Central memory CD8-positive, alpha-beta T cell (primary cell): Measurements from ENCODE around the gene PAQR7.

ENCODE experiments used
- ATAC-seq: fragments of 150-1000 bp; cut with Tn5 transposase; replicated peaks from 2 replicates; pipeline ENCODE4 v1.10.0; 2022; ENCODE audit warnings: mild to moderate bottlenecking, moderate FRiP score, moderate number of reproducible peaks; ENCODE audit not compliant: poor library complexity, severe bottlenecking; ENCODE audit errors: extremely low read depth
- DNase-seq, 2 donors: peaks; one replicate each; pipeline ENCODE4 v3.0.0; 2021; ENCODE audit warnings: low spot score in 2 of 2
- H3K27ac Mint-ChIP-seq: one replicate; pipeline ENCODE4 v1.8.0; 2022; ENCODE audit warnings: low read depth, mild to moderate bottlenecking, moderate library complexity, mixed read lengths
- H3K27me3 Mint-ChIP-seq: one replicate; pipeline ENCODE4 v1.8.0; 2022; ENCODE audit warnings: mixed read lengths
- H3K36me3 Mint-ChIP-seq: one replicate; pipeline ENCODE4 v1.8.0; 2022; ENCODE audit warnings: mild to moderate bottlenecking, moderate library complexity, mixed read lengths; ENCODE audit not compliant: insufficient read depth
- H3K4me1 Mint-ChIP-seq: one replicate; pipeline ENCODE4 v1.8.0; 2022; ENCODE audit warnings: mixed read lengths
- H3K4me3 Mint-ChIP-seq: one replicate; pipeline ENCODE4 v1.8.0; 2022; ENCODE audit warnings: mild to moderate bottlenecking, moderate library complexity, mixed read lengths
- H3K9me3 Mint-ChIP-seq: one replicate; pipeline ENCODE4 v1.8.0; 2022; ENCODE audit warnings: mixed read lengths

PAQR7 gene

GRCh38 chr1:25876693-25877077, 1.2 kb upstream of the PAQR7 start:
- Mint-ChIP-seq H3K36me3 (peaks cover 4% of the 10 kb centered on the region), H3K4me1 (peaks cover 14% of the 10 kb centered on the region), H3K9me3 (no peaks in the 10 kb centered on the region), H3K27ac (peak overlapping the region; percentile 30), H3K4me3 (no peak overlapping the region), H3K27me3 (no peaks in the 10 kb centered on the region)
- DNase-seq (no peak), ATAC-seq (no peak)

DNA sequence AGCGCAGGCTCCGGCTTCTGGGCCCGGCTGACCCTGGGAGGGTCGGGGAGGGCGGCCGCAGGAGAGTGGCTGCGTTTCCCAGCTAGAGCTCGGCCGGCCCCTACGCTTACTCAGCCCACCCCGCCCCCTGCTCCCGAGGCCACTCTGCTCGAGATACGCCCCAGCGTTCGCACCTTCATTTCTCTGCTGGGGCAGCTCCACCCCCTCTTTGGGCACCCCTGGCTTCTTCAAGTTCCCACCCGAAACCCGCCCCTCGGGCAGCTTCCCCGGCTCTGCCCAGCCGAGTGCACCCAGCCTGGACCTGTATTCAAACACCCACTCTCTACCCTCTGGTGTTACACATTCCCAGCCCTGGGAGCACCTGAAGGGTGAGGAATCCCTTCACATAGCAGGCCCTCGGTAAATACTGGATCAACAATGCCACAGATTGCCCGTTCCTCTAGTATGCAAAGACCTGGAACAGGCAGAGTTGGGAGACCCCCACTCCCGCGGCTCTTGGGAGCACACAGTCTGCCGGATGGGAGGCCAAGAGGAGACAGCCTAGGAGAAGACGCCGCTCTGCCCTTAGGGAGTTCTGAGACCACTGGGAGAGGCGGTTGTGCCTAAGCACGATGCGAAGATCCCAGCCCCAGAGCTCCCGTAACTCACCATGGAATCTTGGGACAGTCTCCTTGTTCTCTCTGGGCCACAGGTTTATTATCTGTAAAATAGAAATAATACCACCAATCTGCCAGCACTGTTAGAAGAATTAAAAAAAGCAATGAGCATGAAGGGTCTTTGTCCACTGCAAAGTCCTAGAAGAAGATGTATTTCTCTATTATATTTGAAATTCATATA, 566 bp upstream of the PAQR7 start:
- Mint-ChIP-seq H3K27ac (peak overlapping the region; percentile 30), H3K4me3 (peak overlapping the region; percentile 73), H3K27me3 (no peaks in the 10 kb centered on the region), H3K4me1 (peaks cover 14% of the 10 kb centered on the region), H3K36me3 (peaks cover 4% of the 10 kb centered on the region), H3K9me3 (no peaks in the 10 kb centered on the region)
- peak; percentile 39 for ATAC-seq
- DNase-seq: no peak

DNA sequence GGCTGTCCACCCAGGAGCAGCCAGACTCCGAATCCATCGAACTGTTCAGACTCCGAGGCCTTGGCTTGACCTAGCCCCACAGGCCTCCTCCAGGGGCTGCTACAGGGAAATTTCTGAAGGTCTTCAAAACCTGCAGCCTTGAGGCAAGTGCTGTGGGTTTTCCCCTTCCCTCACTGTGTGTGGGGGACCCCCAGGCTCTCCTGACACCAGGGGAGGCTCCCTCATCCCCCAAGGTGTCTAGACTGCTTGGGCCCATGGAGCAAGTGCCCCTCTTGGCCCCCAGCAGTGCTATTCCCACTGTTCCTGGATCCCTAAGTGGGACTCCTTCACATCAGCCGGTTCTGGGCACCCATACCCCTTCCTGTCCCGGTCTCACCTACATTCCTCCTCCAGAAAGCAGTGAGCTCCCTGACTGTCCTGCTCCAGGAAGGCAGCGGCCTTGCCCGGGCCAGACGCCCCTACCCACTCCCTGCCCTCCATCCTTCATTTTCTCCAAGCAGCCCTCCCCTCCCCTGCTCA, 814 bp downstream of the PAQR7 start:
- peak; percentile 11 for ATAC-seq
- DNase-seq: no peak
- Mint-ChIP-seq H3K9me3 (no peaks in the 10 kb centered on the region), H3K27me3 (no peaks in the 10 kb centered on the region), H3K36me3 (peaks cover 4% of the 10 kb centered on the region), H3K4me3 (peak overlapping the region; percentile 73), H3K4me1 (peaks cover 14% of the 10 kb centered on the region), H3K27ac (no peak overlapping the region)

DNA sequence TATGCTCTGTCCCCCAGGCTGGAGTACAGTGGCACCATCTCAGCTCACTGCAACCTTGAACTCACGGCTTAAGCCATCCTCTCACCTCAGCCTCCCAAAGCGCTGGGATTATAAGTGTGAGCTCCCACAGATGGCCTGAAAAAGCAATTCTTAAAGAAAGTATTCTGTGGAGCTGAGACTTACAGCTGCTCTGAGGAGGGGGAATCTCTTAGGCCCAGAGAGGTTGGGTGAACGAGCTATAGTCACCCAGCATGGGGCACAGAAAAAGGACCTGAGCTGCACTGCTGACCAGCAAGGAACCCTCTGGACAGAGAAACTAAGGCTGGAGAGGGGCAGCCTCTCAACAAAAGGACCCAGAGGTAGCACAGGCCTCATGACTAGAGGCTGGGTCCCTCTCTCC, 1.3 kb downstream of the PAQR7 start:
- Mint-ChIP-seq H3K4me3 (no peak overlapping the region), H3K4me1 (peaks cover 14% of the 10 kb centered on the region), H3K36me3 (peaks cover 4% of the 10 kb centered on the region), H3K27ac (no peak overlapping the region), H3K9me3 (no peaks in the 10 kb centered on the region), H3K27me3 (no peaks in the 10 kb centered on the region)
- DNase-seq: no peak
- no peak for ATAC-seq

DNA sequence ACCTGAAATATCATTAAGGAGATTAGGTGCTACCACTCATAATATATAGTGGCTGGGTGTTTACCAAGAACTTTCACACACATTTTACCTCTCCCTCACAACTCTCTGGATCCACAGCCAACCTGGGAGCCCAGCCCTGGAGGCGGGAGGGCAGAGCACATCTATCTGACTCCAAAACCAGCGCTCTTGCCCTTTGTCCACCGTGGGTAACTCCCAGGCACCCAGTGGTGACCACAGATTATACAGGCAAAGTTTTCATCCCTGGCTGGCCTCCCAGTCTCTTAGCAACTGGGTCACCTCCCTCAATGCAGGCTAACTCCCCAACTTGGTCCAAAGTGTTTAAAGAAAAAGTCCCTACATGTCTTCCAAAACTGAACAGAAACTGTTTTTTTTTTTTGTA, 2.4 kb downstream of the PAQR7 start:
- peaks cover 4% of the 10 kb centered on the region for H3K36me3 Mint-ChIP-seq
- H3K4me1 Mint-ChIP-seq: peaks cover 14% of the 10 kb centered on the region
- no peaks in the 10 kb centered on the region for H3K27me3 Mint-ChIP-seq
- DNase-seq (no peak), ATAC-seq (no peak)
- no peak overlapping the region for H3K4me3 Mint-ChIP-seq
- H3K9me3 Mint-ChIP-seq: no peaks in the 10 kb centered on the region
- no peak overlapping the region for H3K27ac Mint-ChIP-seq

GRCh38 chr1:25872713-25873112, 2.8 kb downstream of the PAQR7 start:
- DNase-seq (no peak), ATAC-seq (no peak)
- H3K27ac Mint-ChIP-seq: no peak overlapping the region
- no peaks in the 10 kb centered on the region for H3K9me3 Mint-ChIP-seq
- peaks cover 4% of the 10 kb centered on the region for H3K36me3 Mint-ChIP-seq
- H3K4me3 Mint-ChIP-seq: no peak overlapping the region
- no peaks in the 10 kb centered on the region for H3K27me3 Mint-ChIP-seq
- peaks cover 14% of the 10 kb centered on the region for H3K4me1 Mint-ChIP-seq

DNA sequence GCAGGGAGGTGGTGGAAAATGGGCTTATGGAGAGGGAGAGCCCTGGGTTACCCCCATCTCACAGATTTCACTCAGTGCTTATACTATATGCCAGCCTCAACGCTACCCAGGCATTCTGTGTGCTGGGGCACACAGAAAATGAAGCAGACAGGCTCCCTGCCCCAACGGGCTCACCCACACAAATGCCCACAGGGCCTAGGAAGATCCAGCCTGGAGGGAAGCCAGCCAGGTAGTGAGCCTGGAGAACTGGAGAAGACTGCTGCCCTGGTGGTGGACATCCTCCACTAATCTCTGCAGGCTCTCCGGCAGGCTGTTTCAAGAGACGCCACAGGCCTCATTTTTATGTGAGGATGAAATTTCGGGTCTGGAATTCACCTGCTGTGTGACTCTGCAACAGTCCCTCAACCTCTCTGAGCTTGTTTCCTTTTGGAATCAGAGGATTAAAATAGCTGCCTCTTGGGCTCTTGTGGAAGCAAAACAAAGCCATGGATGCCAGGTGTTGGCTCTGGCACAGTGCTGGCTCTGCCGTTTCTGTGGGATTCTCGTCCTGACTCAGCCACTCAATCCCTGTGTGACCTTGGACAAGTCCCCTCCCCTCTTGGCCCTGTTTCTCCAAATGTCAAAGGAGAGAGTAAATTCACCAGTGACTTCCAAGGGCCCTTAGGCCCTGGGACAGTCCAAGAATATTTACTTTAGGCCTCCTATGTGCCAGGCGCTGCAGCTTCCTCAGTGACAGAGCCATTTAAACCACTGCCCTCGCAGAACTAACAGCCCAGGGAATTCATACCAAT, 3.6 kb downstream of the PAQR7 start:
- Mint-ChIP-seq H3K27ac (no peak overlapping the region), H3K4me1 (peaks cover 14% of the 10 kb centered on the region), H3K9me3 (no peaks in the 10 kb centered on the region), H3K27me3 (no peaks in the 10 kb centered on the region), H3K4me3 (no peak overlapping the region), H3K36me3 (peaks cover 4% of the 10 kb centered on the region)
- ATAC-seq (no peak), DNase-seq (no peak)

DNA sequence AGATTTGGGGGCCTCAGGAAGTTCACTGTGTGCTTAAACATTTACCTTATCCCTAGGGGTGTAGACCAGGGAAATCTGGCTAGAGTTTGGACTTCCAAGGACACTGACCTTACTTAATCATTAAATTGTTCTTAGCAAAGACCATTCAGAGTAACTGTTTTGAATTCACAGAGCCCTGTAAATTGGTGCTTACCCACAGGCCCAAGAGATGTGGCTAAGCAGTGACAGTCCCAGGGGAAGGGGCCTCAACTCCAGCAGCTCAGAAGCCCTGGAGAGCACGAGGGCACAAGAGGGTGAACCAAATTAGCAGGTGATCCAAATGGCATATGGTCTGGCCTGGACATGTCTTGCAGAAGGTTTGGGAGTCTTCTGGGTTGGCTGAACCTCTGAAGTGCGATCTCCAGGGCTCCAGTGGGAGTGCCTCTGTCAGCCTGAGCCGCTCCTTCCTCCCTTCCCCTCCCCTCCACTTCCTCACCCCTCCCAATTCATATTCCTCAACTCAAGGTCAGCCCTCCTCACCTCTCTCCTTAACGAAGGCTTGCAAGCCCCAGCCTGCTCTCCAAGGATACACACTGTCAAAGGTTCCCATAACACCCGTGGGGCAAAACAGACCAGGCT, 4.3 kb downstream of the PAQR7 start:
- Mint-ChIP-seq H3K27me3 (no peaks in the 10 kb centered on the region), H3K36me3 (peaks cover 4% of the 10 kb centered on the region), H3K4me1 (peaks cover 10% of the 10 kb centered on the region), H3K4me3 (no peak overlapping the region), H3K9me3 (no peaks in the 10 kb centered on the region), H3K27ac (no peak overlapping the region)
- DNase-seq (no peak), ATAC-seq (no peak)

DNA sequence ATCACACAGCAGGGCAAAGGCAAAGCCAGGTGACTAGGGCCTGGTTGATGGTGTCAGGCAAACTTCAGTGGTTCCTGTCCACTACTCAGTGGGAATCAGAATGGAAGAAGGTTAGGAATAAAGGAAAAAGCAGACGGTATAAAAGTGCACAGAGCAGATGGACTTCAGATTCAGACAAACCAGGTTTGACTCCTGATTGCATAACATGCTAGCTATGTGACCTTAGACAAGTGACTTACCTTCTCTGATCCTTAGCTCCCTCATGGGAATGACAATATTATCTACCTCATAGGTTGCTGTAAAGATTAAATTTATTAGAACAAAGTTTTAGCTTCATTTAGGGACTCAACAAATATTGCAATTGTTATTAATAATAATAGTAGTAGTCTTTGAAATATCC, 4.9 kb downstream of the PAQR7 start:
- Mint-ChIP-seq H3K27ac (no peak overlapping the region), H3K9me3 (no peaks in the 10 kb centered on the region), H3K27me3 (no peaks in the 10 kb centered on the region), H3K36me3 (peaks cover 4% of the 10 kb centered on the region), H3K4me1 (peaks cover 5% of the 10 kb centered on the region), H3K4me3 (no peak overlapping the region)
- DNase-seq (no peak), ATAC-seq (no peak)

- no peak for DNase-seq
- no peak overlapping the region for H3K4me3 Mint-ChIP-seq
- peaks cover 4% of the 10 kb centered on the region for H3K4me1 Mint-ChIP-seq
- H3K36me3 Mint-ChIP-seq: peaks cover 2% of the 10 kb centered on the region
- ATAC-seq: no peak
- no peaks in the 10 kb centered on the region for H3K9me3 Mint-ChIP-seq
- H3K27ac Mint-ChIP-seq: no peak overlapping the region
- H3K27me3 Mint-ChIP-seq: no peaks in the 10 kb centered on the region
Measured at GRCh38 chr1:25869909-25870606, 5.5 kb downstream of the PAQR7 start.

- no peak for DNase-seq
- Mint-ChIP-seq H3K9me3 (no peaks in the 10 kb centered on the region), H3K4me3 (no peak overlapping the region), H3K27me3 (no peaks in the 10 kb centered on the region), H3K27ac (no peak overlapping the region), H3K4me1 (no peaks in the 10 kb centered on the region), H3K36me3 (no peaks in the 10 kb centered on the region)
- ATAC-seq: no peak
Measured at GRCh38 chr1:25867210-25867991, 8.1 kb downstream of the PAQR7 start.

DNA sequence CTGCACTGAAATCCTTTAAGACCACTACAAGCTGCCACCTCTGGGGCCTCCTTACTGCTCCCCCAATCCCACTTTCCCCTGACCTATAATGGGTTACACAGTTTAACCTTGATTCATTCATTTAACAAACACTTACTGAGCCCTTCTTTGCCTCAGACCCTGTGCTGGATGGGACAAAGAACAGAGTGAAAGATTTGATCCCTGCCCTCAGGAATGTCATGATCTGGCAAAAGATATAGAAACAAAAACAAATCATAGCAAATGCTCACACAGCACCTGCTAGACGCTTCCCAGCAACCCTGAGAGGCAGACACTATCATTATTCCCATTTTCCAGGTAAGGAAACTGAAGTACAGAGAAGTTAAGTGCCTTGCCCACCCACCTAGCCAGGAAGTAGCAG, 9.2 kb downstream of the PAQR7 start:
- ATAC-seq (no peak), DNase-seq (no peak)
- H3K4me1 Mint-ChIP-seq: no peaks in the 10 kb centered on the region
- no peak overlapping the region for H3K27ac Mint-ChIP-seq
- no peaks in the 10 kb centered on the region for H3K27me3 Mint-ChIP-seq
- no peaks in the 10 kb centered on the region for H3K9me3 Mint-ChIP-seq
- H3K36me3 Mint-ChIP-seq: no peaks in the 10 kb centered on the region
- H3K4me3 Mint-ChIP-seq: no peak overlapping the region
